ENCODE results near the gene VAC14.

DNA sequence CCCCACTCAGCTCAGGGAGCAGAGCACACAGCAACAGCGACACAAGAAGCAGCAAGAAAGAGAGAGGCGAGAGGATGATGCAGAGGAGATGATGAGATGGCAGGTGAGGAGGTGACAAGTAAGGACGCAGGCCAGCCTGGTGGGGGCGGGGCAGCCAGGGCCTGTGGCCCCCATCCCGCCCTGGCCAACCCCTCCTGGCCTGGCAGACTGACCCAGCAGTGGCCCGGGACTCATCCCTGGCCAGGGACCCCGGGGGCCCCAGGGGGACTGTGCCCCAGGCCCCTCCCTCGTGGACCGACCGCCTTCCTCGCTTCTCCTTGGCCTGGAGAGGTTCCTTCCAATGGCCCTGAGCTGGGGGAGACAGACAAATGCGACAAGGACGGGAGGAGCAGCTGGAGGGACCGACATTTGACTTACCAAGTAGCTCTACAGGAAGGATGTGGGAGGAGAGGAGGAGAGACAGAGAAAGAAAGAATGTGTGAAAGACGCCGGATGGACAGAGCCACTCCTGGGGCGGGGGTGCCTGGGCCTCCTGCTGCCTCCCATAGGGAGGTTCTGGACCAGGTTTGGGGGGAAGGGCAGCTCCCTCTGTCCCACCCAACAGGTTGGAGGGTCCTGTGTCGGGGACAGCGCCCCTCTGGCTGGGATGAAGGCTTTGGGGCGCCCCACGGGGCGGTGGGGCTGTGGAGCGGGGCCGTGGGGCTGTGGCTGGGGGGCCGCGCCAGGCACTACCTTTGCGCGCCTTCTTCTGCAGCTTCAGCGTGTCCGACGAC is 121.9 kb downstream of the VAC14 start:
- TF ChIP-seq EP300 (IDR thresholded peaks at IDR 0.05; ENCODE audit: borderline replicate concordance in 1 of 2, low read depth in 2 of 2, low read length in 2 of 2), result no peak
- no peak for TF ChIP-seq POLR2A (IDR thresholded peaks at IDR 0.05; ENCODE audit: control extremely low read depth in 1 of 2, low read depth in 2 of 2, low read length in 2 of 2)
- TF ChIP-seq, protein P1, sequence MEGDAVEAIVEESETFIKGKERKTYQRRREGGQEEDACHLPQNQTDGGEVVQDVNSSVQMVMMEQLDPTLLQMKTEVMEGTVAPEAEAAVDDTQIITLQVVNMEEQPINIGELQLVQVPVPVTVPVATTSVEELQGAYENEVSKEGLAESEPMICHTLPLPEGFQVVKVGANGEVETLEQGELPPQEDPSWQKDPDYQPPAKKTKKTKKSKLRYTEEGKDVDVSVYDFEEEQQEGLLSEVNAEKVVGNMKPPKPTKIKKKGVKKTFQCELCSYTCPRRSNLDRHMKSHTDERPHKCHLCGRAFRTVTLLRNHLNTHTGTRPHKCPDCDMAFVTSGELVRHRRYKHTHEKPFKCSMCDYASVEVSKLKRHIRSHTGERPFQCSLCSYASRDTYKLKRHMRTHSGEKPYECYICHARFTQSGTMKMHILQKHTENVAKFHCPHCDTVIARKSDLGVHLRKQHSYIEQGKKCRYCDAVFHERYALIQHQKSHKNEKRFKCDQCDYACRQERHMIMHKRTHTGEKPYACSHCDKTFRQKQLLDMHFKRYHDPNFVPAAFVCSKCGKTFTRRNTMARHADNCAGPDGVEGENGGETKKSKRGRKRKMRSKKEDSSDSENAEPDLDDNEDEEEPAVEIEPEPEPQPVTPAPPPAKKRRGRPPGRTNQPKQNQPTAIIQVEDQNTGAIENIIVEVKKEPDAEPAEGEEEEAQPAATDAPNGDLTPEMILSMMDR (IDR thresholded peaks at IDR 0.05; ENCODE audit: control extremely low read depth in 1 of 3, insufficient read depth in 1 of 3, low read depth in 1 of 3, low read length in 3 of 3), result no peak
- TF ChIP-seq KDM5A (IDR thresholded peaks at IDR 0.05; ENCODE audit: low read length), result no peak
- TF ChIP-seq CHD2 (IDR thresholded peaks at IDR 0.05; ENCODE audit: low read length), result no peak
- no peak for TF ChIP-seq EGR1 (IDR thresholded peaks at IDR 0.05; ENCODE audit: borderline replicate concordance, low read depth, low read length)
- TF ChIP-seq CHD1 (IDR thresholded peaks at IDR 0.05; ENCODE audit: low read depth, low read length), result no peak
- TF ChIP-seq, protein P2, sequence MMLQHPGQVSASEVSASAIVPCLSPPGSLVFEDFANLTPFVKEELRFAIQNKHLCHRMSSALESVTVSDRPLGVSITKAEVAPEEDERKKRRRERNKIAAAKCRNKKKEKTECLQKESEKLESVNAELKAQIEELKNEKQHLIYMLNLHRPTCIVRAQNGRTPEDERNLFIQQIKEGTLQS (IDR thresholded peaks at IDR 0.05; ENCODE audit: insufficient read depth, low read depth, low read length), result no peak
- no peak for TF ChIP-seq TEAD4 (IDR thresholded peaks at IDR 0.05; ENCODE audit: low read depth, low read length)
- TF ChIP-seq RAD21 (IDR thresholded peaks at IDR 0.05 in 1 of 2, conservative IDR thresholded peaks at IDR 0.05 in 1 of 2; ENCODE audit: low read depth in 2 of 2, low read length in 2 of 2), result no peak
